ENCODE data around the gene RANBP3. TPM values are rescaled to one million over a fixed set of nuclear protein-coding genes. Genes with fewer than 3 reads are reported as not detected.

The RANBP3 gene
- total RNA-seq, 1 donor from 2014 or later: 95.5 TPM

- intact Hi-C loops (cut with micrococcal nuclease): loop anchor here (10.0 kb wide), 1 partner anchor 136 kb away; no protein-coding TSS in a partner anchor
Measured at GRCh38 chr19:5988517-5989387, 10.8 kb upstream of the RANBP3 start.

DNA sequence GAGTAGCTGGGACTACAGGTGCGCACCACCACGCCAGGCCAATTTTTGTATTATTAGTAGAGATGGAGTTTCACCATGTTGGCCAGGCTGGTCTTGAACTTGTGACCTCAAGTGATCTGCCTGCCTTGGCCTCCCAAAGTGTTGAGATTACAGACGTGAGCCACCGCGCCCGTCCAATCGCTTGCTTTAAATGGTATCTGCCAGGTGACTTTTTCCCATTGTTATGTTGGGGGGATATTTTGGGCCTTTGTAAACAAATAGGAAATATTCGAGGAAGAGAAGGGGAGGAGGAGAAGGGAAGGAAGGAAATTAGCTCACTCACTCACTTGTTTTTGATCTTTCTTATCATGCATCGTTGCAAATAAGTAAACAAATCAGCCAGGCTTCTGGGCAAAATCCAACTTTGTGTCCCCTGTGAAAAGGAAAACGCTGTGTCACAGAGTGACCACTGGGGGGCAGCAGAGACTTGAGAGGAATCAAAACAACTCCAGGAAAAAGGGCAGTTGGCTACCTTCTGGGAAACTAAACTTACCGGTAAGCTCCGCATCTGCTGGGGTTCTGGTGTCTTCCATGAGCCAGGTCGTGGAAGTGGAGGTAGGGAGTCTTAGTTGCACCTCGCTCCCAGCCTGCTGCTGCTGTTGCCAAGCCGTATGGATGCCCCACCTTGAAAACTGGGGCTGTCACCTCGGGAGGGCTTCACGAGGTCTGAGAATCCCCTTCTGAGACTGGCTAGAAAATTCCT is 9.3 kb upstream of the RANBP3 start:
- intact Hi-C loops (cut with micrococcal nuclease): loop anchor here (1.0 to 10.0 kb wide), 2 partner anchors 35 to 138 kb away; no protein-coding TSS in a partner anchor

DNA sequence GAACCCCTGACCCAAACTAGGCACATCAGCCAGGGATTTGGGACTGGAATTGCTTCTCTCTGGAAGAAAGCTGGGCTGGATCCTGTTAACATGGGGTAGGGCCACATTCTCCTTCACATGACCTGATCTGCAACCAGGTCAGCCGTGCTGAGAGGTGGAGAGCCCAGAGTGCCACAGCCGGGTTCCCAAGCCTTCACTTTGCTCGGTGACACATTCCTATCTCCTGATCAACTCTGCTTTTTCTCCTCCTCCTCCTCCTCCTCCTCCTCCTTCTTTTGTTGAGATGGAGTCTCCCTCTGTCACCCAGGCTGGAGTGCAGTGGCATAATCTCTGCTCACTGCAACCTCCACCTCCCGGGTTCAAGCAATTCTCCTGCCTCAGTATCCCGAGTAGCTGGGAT is 7.9 kb upstream of the RANBP3 start:
- intact Hi-C loops (cut with micrococcal nuclease): loop anchor here (10.0 kb wide), 1 partner anchor 139 kb away; no protein-coding TSS in a partner anchor

GRCh38 chr19:5985098-5985783 is 7.3 kb upstream of the RANBP3 start:
- intact Hi-C loops (cut with micrococcal nuclease): loop anchor here (10.0 kb wide), 1 partner anchor 140 kb away; no protein-coding TSS in a partner anchor

GRCh38 chr19:5984600-5984999 is 6.7 kb upstream of the RANBP3 start:
- intact Hi-C loops (cut with micrococcal nuclease): loop anchor here (10.0 kb wide), 1 partner anchor 140 kb away; no protein-coding TSS in a partner anchor

DNA sequence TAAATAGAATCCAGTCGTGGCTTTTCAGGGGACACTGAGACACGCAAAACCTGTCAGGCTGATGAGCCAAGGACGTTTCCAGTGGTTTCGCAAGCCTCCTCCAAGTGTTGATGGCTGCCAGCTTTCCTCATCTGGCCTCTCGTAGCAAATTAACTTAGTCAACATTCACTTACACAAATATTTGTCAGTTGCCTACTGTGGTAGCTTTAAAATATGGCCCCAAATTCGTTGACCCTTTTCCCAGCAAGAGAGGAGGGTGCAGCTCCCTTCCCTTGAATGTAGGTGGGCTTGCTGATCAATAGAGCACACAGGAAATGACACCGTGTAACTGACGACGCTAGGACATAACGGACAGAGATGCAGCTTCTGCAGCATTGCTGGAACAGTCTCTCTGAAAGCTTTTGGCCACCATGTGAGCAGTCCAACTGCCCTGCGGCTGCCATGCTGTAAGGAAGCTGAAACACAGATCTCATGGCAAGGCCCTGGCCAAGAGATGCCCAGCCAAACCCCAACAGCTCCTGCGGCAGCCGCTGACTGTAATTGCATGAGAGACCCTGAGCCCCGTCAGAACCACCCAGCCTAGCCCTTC is 5.5 kb upstream of the RANBP3 start:
- intact Hi-C loops (cut with micrococcal nuclease): loop anchor here (10.0 kb wide), 1 partner anchor 141 kb away; no protein-coding TSS in a partner anchor

DNA sequence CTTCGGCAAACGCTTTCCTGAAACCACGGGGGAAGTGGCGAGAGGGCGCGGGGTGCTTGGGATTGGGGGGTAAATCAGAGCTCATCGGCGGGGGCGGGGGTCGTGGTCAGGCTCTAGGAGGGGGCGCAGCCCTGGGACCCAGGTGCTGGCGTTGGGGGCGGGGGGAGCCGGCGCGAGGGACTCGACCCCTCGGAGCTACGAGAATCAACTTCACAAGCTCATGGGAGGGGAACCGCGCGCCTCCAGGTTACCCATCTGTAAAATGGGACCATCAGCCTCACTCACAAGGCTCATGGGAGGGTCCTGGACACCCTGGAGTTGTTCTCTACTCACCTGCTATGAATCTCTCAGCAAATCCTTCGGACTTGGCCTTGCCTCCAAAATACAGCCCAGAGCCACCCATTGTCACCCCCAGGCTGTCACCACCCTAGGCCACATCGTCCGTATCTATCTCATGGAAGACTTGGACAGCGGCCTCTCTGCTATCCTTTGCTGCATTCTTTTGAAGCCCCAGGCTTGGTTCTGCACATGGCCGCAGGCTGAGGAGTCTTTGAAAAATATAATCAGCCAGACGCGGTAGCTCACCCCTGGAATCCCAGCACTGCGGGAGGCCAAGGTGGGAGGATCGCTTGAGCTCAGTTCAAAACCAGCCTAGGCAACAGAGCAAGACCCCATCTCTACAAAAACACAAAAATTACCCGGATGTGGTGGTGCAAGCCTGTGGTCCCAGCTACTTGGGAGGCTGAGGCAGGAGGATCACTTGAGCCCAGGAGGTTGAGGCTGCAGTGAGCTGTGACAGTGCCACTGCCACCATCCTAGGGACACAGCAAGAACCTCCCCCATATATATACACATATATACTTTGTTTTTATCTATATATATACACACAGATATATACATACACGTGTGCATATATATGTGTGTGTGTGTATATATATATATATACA is 939 bp upstream of the RANBP3 start:
- intact Hi-C loops (cut with micrococcal nuclease): loop anchor here (1.0 to 5.0 kb wide), 4 partner anchors 75 to 383 kb away; partner anchors contain the start of genes CLPP, DUS3L and VMAC

DNA sequence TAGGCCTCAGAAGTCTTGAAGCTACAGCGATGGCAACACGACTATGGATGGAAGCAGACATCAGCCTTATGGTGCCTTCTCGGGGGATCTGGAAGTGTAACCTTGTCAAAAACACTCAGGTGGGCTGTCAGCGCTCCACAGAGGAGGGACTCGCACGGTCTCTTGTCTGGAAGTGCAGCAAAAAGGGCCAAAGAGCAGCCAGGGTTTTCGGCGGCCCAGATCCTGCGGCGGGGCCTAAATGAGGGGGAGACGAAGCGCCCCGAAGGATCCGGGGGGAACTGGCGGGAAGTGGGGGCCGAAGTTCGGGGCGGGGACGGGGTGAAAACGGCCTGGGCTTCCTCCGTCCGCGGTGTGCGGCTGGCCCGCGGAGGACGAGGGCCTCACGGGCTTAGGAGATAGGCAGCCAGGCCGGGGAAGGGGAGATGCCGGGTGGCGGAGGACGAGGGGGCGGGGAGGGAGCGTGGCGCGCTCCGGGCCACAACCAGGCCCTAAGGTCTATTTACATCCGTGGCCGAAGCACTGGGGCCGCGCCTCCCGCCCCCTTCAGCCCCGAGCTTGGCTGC is 637 bp downstream of the RANBP3 start:
- intact Hi-C loops (cut with micrococcal nuclease): loop anchor here (5.0 kb wide), 1 partner anchor 385 kb away; the partner anchor contains the start of gene CLPP

DNA sequence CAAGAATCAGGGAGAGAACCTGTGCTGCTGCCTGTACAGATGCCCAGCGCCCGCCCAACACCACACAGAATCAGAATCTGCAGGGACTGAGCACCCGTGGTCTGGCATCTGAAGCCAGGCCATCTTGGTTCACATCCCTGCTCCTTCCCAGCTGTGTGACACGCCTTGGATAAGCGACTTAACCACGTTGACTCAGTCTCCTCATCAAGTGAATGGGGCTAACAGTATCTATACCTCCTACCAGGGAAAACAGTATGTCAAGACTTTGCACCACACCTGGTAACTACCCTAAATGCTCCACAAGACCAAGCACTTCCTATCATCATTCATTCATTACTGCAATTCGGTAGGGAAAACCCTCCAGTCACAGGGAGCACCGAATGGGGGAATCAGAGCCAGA is 1.2 kb downstream of the RANBP3 start:
- intact Hi-C loops (cut with micrococcal nuclease): loop anchor here (5.0 kb wide), 1 partner anchor 386 kb away; the partner anchor contains the start of gene CLPP

DNA sequence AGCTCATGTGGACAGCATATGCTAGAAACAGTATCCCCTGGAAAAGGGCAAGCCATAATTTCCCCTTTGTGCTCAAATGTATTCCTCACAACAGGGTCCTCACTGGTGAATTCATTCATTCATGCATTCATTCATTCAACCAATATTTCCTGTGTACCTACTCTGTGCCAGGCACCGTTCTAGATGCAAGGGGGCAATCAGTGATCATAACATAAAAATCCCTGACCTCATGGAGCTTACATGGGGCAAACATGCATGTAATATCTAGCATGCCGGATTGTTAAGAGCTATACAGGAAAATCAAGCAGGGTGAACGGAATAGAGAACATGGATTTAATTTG is 2.6 kb downstream of the RANBP3 start:
- intact Hi-C loops (cut with micrococcal nuclease): loop anchor here (5.0 kb wide), 1 partner anchor 387 kb away; the partner anchor contains the start of gene CLPP

- intact Hi-C loops (cut with micrococcal nuclease): loop anchor here (5.0 kb wide), 1 partner anchor 387 kb away; the partner anchor contains the start of gene CLPP
Measured at GRCh38 chr19:5974721-5975387, 3.1 kb downstream of the RANBP3 start.

DNA sequence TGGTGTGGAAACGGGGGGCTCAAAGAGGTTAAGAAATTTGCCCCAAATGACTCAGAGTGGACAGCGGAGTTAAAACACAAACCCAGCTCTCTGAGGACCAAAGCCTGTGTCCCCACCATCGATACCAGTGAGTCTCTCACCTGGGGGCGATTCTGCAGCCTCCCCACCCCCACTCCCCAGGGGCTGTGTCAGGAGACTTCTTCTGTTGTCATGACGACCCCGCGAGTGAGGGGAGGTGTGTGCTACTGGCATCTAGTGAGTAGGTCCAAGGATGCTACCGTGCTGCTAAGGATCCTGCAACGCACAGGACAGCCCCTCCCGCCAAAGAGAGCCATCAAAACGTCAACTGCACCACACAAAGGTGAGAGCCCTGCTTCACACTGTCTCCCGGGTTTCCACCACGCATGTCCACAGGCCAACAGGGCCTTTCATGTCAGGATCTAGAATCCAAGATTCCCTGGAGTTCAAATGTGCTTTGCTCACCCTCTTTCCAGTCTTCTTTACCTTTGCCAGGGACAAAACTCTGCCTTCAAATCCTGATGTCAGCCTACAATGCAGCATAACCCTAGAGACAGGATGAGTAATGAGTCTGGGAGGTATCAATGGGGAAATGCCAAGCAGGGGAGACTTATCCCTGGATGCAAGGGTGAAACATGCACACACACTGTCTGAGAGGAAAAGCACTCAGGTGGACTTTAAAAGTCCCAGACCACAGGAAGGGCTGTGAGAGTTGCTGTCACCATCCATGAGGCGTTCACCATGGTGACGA is 3.9 kb downstream of the RANBP3 start:
- intact Hi-C loops (cut with micrococcal nuclease): no loop called here

GRCh38 chr19:5973376-5973775 is 4.6 kb downstream of the RANBP3 start:
- intact Hi-C loops (cut with micrococcal nuclease): no loop called here

GRCh38 chr19:5972355-5972731 is 5.6 kb downstream of the RANBP3 start:
- intact Hi-C loops (cut with micrococcal nuclease): no loop called here

GRCh38 chr19:5971714-5972354 is 6.1 kb downstream of the RANBP3 start:
- intact Hi-C loops (cut with micrococcal nuclease): no loop called here

- intact Hi-C loops (cut with micrococcal nuclease): no loop called here
Measured at GRCh38 chr19:5969476-5969875, 8.5 kb downstream of the RANBP3 start.

Data from T-helper 2 cell treated with Interferon-gamma antibody and Interleukin-4, amounts not matched to agents 100 ng/mL and 5 ng/mL, for 36 hours (primary cell).